ENCODE measurements around the gene KLF2.

DNA sequence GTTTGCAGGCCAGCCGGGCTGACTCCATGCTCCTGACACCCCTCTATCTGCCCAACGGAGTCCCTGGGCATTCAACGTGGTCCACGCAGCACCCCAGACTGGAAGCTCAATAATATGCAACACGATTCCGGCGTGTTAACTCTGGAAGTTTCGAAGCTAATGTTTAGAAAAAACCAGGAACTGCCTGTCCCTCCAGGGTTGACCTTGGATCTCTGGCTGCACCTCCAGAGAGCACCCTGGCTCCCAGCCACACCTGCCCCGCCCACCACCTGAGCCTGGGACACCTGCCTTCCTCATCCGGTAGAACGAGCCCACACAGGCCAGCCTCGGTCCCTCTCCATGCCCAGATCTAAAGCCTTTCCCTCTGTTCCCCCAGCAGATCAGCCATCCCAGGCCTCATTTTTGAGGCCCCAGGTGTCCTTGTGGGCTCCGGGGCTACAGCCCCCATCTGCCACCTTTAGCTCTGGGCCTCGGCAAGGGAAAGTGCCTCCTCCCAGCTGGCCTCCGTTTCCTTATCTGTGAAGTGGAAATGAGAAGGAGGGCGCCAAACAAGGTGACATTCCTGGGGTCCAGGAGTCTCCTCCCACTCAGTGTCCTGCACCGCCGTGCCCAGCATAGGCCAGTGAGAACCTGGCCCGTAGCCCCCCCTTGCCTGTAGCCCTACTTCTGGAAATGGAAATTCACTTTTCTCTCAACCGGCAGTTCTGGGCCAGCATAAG, 38.7 kb downstream of the KLF2 start:
- TF ChIP-seq, protein P1, sequence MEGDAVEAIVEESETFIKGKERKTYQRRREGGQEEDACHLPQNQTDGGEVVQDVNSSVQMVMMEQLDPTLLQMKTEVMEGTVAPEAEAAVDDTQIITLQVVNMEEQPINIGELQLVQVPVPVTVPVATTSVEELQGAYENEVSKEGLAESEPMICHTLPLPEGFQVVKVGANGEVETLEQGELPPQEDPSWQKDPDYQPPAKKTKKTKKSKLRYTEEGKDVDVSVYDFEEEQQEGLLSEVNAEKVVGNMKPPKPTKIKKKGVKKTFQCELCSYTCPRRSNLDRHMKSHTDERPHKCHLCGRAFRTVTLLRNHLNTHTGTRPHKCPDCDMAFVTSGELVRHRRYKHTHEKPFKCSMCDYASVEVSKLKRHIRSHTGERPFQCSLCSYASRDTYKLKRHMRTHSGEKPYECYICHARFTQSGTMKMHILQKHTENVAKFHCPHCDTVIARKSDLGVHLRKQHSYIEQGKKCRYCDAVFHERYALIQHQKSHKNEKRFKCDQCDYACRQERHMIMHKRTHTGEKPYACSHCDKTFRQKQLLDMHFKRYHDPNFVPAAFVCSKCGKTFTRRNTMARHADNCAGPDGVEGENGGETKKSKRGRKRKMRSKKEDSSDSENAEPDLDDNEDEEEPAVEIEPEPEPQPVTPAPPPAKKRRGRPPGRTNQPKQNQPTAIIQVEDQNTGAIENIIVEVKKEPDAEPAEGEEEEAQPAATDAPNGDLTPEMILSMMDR (conservative IDR thresholded peaks at IDR 0.05; ENCODE audit: low read depth, low read length) = no peak
- TF ChIP-seq EZH2 (IDR thresholded peaks at IDR 0.05; ENCODE audit: low read length, unreplicated experiment) (no peak), EZH2phosphoT487 (IDR thresholded peaks at IDR 0.05; ENCODE audit: borderline replicate concordance, low read length) (no peak)

All from PC-3 (cell line).